MCF 10A (cell line): ENCODE data around the gene TRIM17. TPM values are rescaled to one million over a fixed set of nuclear protein-coding genes. Genes with fewer than 3 reads are reported as not detected.

Source experiments
- BruUV-seq: library from RNA; stranded (reverse); fragments of 400-500 nt; replicated peaks from 2 replicates; lab custom pipeline; 2021; lab: Mats Ljungman, UMichigan
- CTCF ChIA-PET: fragments of 300-600 bp; sonication (Branson Sonifier 250); formaldehyde crosslinking; extraction: SDS; loops from one replicate; lab custom pipeline; 2021; ENCODE audit warnings: antibody characterized with exemption, inconsistent platforms; lab: Yijun Ruan, JAX
- POLR2A ChIA-PET: fragments of 300-600, 350-650 bp; sonication (Branson Sonifier 250); formaldehyde crosslinking; extraction: SDS; loops from one replicate; lab custom pipeline; 2020; ENCODE audit warnings: antibody characterized with exemption, inconsistent platforms; lab: Yijun Ruan, JAX
- DNase-seq: peaks from one replicate; pipeline ENCODE4 v3.0.0-alpha.2; 2018; ENCODE audit not compliant: unreplicated experiment
- H3K27ac Mint-ChIP-seq: one replicate; pipeline ENCODE4 v1.8.0; 2022; ENCODE audit warnings: mild to moderate bottlenecking, low read depth, mixed read lengths; ENCODE audit not compliant: unreplicated experiment
- H3K27me3 Mint-ChIP-seq: one replicate; pipeline ENCODE4 v1.8.0; 2022; ENCODE audit warnings: mixed read lengths; ENCODE audit not compliant: insufficient read depth, unreplicated experiment
- H3K36me3 Mint-ChIP-seq: one replicate; pipeline ENCODE4 v1.8.0; 2022; ENCODE audit warnings: mild to moderate bottlenecking, moderate library complexity, mixed read lengths; ENCODE audit not compliant: insufficient read depth, unreplicated experiment
- H3K4me1 Mint-ChIP-seq: one replicate; pipeline ENCODE4 v1.8.0; 2022; ENCODE audit warnings: mixed read lengths; ENCODE audit not compliant: insufficient read depth, unreplicated experiment
- H3K4me3 Mint-ChIP-seq: one replicate; pipeline ENCODE4 v1.8.0; 2022; ENCODE audit warnings: mild to moderate bottlenecking, moderate library complexity, mixed read lengths; ENCODE audit not compliant: unreplicated experiment
- H3K9me3 Mint-ChIP-seq: one replicate; pipeline ENCODE4 v1.8.0; 2022; ENCODE audit warnings: mixed read lengths; ENCODE audit not compliant: unreplicated experiment
- intact Hi-C: fragments of 100-400 bp; cut with micrococcal nuclease; formaldehyde crosslinking; loops from 2 replicates; pipeline ENCODE4 v1.14.1; 2022
- total RNA-seq: library from RNA; stranded (reverse); gene quantifications from 2 replicates; pipeline ENCODE4 v1.2.3, GENCODE V29; 2022
- TF ChIP-seq, protein P1 (sequence below): fragments of 200-600 bp; IDR thresholded peaks from one replicate; pipeline ENCODE4 v1.8.0; 2022; ENCODE audit warnings: antibody characterized with exemption, mild to moderate bottlenecking; ENCODE audit not compliant: unreplicated experiment

TRIM17 gene
- total RNA-seq, 1 experiment from 2014 or later: not detected

DNA sequence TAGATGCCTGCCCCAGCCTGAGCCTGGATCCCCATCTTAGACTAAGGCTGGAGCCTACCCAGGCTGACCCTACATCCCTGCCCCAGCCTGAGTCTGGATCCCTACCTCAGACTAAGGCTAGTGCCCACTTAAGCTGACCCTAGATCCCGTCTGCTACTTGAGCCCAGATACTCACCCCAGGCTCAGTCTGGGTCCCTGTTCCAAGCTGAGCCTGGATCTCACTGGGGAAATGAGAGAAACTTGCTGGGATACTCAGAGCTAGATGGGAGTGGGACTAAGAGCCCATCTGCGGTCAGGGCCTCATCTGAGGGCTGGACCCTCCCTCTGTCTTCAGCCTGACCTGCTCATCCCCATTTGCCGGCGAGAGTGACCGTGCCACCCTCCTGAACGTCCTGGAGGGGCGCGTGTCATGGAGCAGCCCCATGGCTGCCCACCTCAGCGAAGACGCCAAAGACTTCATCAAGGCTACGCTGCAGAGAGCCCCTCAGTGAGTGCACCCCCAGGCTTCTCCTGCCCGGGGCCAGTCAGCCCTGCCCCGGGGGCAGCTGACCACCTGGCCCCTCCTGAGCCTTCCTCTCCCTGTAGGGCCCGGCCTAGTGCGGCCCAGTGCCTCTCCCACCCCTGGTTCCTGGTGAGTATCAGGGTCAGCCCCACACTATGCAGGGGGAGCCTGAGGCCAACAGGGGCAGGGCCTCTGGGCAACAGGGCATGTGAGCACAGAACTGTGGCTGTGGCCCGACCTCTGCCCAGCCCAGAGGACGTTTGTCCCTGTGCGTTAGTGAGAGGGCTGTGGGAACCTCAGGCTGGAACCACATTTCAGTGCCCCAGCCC is 46.8 kb downstream of the TRIM17 start:
- BruUV-seq: no TSS peak
- ChIA-PET POLR2A (no interaction called here), CTCF (interaction anchor here (0.7 kb wide), 1 partner anchor 520 kb away, joined by 3 read pairs; no protein-coding TSS in a partner anchor)
- Mint-ChIP-seq H3K4me3 (no peak overlapping the region), H3K27me3 (no peaks in the 10 kb centered on the region), H3K9me3 (no peaks in the 10 kb centered on the region), H3K27ac (no peak overlapping the region), H3K4me1 (peaks cover 1% of the 10 kb centered on the region), H3K36me3 (peaks cover 3% of the 10 kb centered on the region)
- intact Hi-C loops: no loop called here
- DNase-seq: no peak
- TF ChIP-seq, protein P1, sequence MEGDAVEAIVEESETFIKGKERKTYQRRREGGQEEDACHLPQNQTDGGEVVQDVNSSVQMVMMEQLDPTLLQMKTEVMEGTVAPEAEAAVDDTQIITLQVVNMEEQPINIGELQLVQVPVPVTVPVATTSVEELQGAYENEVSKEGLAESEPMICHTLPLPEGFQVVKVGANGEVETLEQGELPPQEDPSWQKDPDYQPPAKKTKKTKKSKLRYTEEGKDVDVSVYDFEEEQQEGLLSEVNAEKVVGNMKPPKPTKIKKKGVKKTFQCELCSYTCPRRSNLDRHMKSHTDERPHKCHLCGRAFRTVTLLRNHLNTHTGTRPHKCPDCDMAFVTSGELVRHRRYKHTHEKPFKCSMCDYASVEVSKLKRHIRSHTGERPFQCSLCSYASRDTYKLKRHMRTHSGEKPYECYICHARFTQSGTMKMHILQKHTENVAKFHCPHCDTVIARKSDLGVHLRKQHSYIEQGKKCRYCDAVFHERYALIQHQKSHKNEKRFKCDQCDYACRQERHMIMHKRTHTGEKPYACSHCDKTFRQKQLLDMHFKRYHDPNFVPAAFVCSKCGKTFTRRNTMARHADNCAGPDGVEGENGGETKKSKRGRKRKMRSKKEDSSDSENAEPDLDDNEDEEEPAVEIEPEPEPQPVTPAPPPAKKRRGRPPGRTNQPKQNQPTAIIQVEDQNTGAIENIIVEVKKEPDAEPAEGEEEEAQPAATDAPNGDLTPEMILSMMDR: no peak

DNA sequence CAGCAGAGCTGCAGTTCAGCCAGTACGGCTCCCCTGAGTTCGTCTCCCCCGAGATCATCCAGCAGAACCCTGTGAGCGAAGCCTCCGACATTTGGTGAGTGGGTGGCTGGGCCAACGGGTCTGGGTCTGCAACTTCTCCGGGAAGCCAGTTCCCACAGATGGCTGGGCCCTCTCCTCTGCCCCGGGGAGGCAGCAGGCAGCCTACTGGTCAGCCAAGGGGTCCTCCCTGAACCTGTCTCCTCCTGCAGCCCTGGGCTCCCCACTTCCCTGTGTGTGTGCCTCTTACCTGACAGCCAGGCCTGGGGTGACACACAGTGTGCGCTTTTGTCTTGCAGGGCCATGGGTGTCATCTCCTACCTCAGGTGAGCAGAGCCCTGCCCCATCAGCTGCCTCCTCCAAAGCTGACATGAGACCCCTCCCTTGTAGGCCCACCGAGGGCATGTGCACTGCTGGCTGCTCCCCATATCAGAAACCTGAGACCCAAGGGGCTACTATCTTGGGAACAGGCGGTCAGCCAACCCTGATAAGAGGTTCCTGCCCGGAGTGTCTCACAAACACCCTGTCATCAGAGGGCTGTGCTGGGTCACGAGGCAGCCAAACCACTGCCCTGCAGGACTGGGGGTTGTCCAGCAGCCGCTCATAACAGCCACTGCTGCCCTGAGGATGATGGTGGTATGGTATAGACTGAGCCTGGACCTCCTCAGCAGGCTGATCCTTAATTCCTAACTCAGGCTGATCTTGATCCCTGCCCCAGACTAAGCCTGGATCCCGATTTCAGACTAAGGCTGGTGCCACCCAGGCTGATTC is 47.7 kb downstream of the TRIM17 start:
- no TSS peak for BruUV-seq
- H3K27ac Mint-ChIP-seq: no peak overlapping the region
- H3K4me1 Mint-ChIP-seq: no peaks in the 10 kb centered on the region

DNA sequence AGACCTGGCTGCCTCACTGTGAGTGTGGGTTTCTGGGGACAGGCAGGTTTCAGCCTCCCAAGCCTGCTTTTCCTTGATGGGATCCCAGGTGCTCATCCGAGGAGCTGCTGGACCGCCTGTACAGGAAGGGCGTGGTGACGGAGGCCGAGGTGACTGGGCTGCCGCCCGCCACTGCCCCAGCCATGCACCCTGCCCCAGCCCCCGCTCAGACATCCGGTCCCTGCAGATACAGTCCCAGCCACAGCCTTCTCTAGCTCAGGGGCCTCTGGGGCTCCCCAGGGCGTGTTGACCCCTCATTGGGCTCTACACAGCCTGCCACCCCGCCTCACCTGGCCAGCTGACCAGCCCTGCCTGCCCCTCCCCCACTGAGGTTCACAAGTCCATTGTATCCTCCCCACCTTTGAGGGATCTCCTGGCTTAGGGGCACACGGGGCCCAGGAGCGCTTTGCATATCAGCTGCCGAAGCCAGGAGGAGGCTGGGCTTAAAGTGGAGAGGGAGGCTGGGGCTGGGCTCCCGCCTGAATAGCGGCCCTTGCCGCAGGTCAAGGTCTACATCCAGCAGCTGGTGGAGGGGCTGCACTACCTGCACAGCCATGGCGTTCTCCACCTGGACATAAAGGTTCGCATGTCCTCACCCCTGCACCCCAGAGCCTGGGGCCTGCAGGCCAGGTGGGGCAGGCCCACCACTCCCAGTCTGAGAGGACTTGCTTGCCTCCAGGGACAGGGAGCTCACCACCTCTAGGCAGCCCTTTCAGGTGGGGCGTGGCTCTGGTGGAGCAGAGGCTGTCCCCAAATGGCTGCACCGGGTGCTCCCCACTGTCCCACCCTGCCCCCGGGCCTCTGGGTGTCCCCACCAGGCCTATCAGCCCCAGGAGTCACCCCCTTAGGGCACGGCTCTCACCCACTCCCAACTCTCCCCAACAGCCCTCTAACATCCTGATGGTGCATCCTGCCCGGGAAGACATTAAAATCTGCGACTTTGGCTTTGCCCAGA is 48.6 kb downstream of the TRIM17 start:
- no peak for DNase-seq
- Mint-ChIP-seq H3K4me3 (no peak overlapping the region), H3K4me1 (no peaks in the 10 kb centered on the region), H3K27me3 (no peaks in the 10 kb centered on the region), H3K27ac (no peak overlapping the region), H3K36me3 (peaks cover 7% of the 10 kb centered on the region), H3K9me3 (no peaks in the 10 kb centered on the region)
- ChIA-PET CTCF (interaction anchor here (0.6 to 0.7 kb wide), 2 partner anchors 14 to 105 kb away, joined by 3 to 4 read pairs; no protein-coding TSS in a partner anchor), POLR2A (no interaction called here)
- intact Hi-C loops: no loop called here
- TF ChIP-seq, protein P1: no peak
- BruUV-seq: no TSS peak

More for the DNA sequence above, 47.7 kb downstream of the TRIM17 start:
- ChIA-PET POLR2A (no interaction called here), CTCF (interaction anchor here (0.7 kb wide), 1 partner anchor 15 kb away, joined by 3 read pairs; no protein-coding TSS in a partner anchor)
- Mint-ChIP-seq H3K27me3 (no peaks in the 10 kb centered on the region), H3K9me3 (no peaks in the 10 kb centered on the region), H3K4me3 (no peak overlapping the region), H3K36me3 (peaks cover 7% of the 10 kb centered on the region)
- DNase-seq: no peak
- TF ChIP-seq, protein P1: no peak
- intact Hi-C loops: no loop called here
